ENCODE results near the gene EGR2. TPM values are rescaled to one million over a fixed set of nuclear protein-coding genes. Genes with fewer than 3 reads are reported as not detected.

Gene EGR2
- total and polyA plus RNA-seq, 10 donors: 0.94 to 16.8 (median 3.2) TPM

- DNase-seq: no peak
- intact Hi-C loops (cut with DNase I; ENCODE audit: low total_unique reads): loop anchor here (10.0 kb wide), 1 partner anchor 197 kb away; no protein-coding TSS in a partner anchor
- peaks cover 26 to 89% (median 51%) of the 10 kb centered on the region in 6 donors for H3K4me1 ChIP-seq
These were observed 4.8 kb downstream of the EGR2 start for GRCh38 chr10:62811159-62811875.

GRCh38 chr10:62810156-62810902 is 5.8 kb downstream of the EGR2 start:
- no peak overlapping the region for H3K27ac ChIP-seq
- peaks cover 25 to 89% (median 52%) of the 10 kb centered on the region in 6 donors for H3K4me1 ChIP-seq
- no peak overlapping the region for H3K4me3 ChIP-seq
- no peak for DNase-seq
- intact Hi-C loops (cut with DNase I; ENCODE audit: low total_unique reads): loop anchor here (10.0 kb wide), 1 partner anchor 196 kb away; no protein-coding TSS in a partner anchor
- peaks cover 0 to 23% (median 10%) of the 10 kb centered on the region in 7 donors for H3K27me3 ChIP-seq (replicated peaks in 1 of 7)
- peaks cover 0 to 14% (median 0%) of the 10 kb centered on the region in 6 donors for H3K36me3 ChIP-seq
- no peak for TF ChIP-seq CTCF (IDR thresholded peaks at IDR 0.05 in 8 of 11, conservative IDR thresholded peaks at IDR 0.05 in 3 of 11)
- no peak for TF ChIP-seq POLR2AphosphoS5 (IDR thresholded peaks at IDR 0.05)
- no peak for TF ChIP-seq POLR2A (IDR thresholded peaks at IDR 0.05)
- 80 to 91% (median 86%) methylated on average over 8 of the region's 8 CpGs for WGBS, 5 donors
- H3K9me3 ChIP-seq: no peaks in the 10 kb centered on the region

More at GRCh38 chr10:62811159-62811875, 4.8 kb downstream of the EGR2 start:
- WGBS, 5 donors: 65 to 75% (median 72%) methylated on average over 10 of the region's 10 CpGs
- Histone ChIP-seq H3K36me3 (peaks cover 0 to 14% (median 0%) of the 10 kb centered on the region in 6 donors), H3K27ac (no peak overlapping the region), H3K27me3 (replicated peaks in 1 of 7) (peaks cover 0 to 31% (median 16%) of the 10 kb centered on the region in 7 donors), H3K4me3 (no peak overlapping the region), H3K9me3 (no peaks in the 10 kb centered on the region)
- TF ChIP-seq POLR2AphosphoS5 (IDR thresholded peaks at IDR 0.05): no peak
- no peak for TF ChIP-seq POLR2A (IDR thresholded peaks at IDR 0.05)
- TF ChIP-seq CTCF (IDR thresholded peaks at IDR 0.05 in 8 of 11, conservative IDR thresholded peaks at IDR 0.05 in 3 of 11): no peak

DNA sequence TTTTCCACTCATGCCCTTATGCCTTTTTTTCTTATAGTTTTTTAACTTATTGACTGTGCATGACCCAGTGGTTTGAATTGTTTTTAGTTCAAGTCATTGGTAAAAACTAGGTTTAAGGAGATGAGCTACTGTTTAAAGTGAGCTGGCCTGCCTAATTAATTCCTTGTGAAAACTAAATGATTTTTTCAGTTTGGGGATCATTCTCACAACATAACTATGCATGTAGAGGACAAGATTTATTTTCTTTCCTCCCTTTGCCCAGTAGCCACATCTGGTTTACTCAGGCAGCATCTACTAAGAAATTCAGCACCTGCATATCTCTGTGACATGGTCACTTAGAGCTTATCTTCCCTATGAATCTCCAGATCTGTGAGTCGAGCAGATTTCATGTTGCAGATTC is 9.9 kb downstream of the EGR2 start:
- peaks cover 19 to 74% (median 42%) of the 10 kb centered on the region in 6 donors for H3K4me1 ChIP-seq
- H3K9me3 ChIP-seq: no peaks in the 10 kb centered on the region
- 15 to 37% (median 24%) methylated on average over 1 of the region's 1 CpG for WGBS, 5 donors
- peak overlapping the region in 7 of 8 donors; percentile 84 to 95 (median 88) for H3K4me3 ChIP-seq
- intact Hi-C loops (cut with DNase I; ENCODE audit: low total_unique reads): no loop called here
- peak overlapping the region in 5 of 8 donors; percentile 95 to 98 (median 98) for H3K27ac ChIP-seq
- DNase-seq: no peak
- TF ChIP-seq POLR2AphosphoS5 (IDR thresholded peaks at IDR 0.05) (no peak), POLR2A (IDR thresholded peaks at IDR 0.05) (no peak), CTCF (IDR thresholded peaks at IDR 0.05 in 8 of 11, conservative IDR thresholded peaks at IDR 0.05 in 3 of 11) (no peak)
- no peaks in the 10 kb centered on the region for H3K27me3 ChIP-seq (replicated peaks in 1 of 7)
- peaks cover 0 to 14% (median 0%) of the 10 kb centered on the region in 6 donors for H3K36me3 ChIP-seq

All from spleen (tissue), 11 donors.